Transverse colon (tissue), 4 donors: Measurements from ENCODE around the gene SPIRE1.

Source experiments
- EP300 ChIP-seq: sonication (generic); formaldehyde crosslinking; IDR thresholded peaks from one replicate; pipeline ENCODE4 v1.6.1; 2017; ENCODE audit warnings: antibody characterized with exemption, low read depth
- POLR2A ChIP-seq: fragments of 450-650 bp; IDR thresholded peaks from one replicate; pipeline ENCODE4 v1.6.1; 2016; ENCODE audit warnings: antibody characterized with exemption, mild to moderate bottlenecking, moderate library complexity
- POLR2AphosphoS5 ChIP-seq, 3 donors: sonication (generic); formaldehyde crosslinking; IDR thresholded peaks; one replicate each; pipeline ENCODE4 v1.6.1; 2016; ENCODE audit warnings: antibody characterized with exemption in 3 of 3
- TF ChIP-seq, protein P1 (sequence below), 5 experiments: fragments of 200-600 bp in 3 of 5; fragments of 450-650 bp in 2 of 5; sonication (generic) in 3 of 5; IDR thresholded peaks; 1 replicate in 2 of 5; 2 replicates in 3 of 5; pipeline ENCODE4 v1.5.1; 2016 to 2017; ENCODE audit warnings: antibody characterized with exemption in 5 of 5, inconsistent platforms in 3 of 5, mild to moderate bottlenecking in 2 of 5, moderate library complexity in 1 of 5

DNA sequence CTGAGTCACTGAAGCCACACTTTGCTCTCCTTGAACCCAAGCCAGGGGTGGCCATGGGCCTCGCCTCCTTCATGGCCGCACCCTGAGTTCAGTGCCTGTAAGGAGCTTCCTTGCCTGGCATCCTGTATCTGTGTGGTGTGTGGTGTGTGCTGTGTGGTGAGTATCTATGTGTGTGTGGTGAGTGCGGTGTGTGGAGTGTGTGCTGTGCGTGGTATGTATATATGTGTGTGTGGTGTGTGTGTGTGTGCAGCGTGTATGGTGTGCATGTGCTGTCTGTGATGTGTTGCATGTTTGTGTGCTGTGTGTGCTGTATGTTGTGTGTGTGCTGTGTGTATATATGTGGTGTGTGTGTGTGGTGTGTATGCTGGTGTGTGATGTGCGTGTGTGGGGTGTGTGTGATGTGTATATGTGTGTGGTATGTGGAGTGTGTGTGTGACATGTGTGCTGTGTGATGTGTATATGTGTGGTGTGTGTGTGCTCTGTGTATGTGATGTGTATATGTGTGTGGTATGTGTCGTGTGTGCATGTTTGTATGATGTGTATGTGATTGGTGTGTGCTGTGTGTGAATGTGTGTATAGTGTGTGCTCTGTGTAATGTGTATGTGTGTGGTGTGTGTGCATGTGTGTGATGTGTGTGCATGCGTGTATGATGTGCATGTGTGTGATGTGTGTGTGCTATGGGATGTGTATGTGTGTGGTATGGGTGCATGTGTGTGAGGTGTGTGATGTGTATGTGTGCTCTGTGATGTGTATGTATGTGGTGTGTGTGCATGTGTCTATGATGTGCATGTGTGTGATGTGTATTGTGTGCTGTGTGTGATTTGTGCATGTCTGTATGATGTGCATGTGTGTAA lies 227.5 kb downstream of the SPIRE1 start:
- TF ChIP-seq, protein P1, sequence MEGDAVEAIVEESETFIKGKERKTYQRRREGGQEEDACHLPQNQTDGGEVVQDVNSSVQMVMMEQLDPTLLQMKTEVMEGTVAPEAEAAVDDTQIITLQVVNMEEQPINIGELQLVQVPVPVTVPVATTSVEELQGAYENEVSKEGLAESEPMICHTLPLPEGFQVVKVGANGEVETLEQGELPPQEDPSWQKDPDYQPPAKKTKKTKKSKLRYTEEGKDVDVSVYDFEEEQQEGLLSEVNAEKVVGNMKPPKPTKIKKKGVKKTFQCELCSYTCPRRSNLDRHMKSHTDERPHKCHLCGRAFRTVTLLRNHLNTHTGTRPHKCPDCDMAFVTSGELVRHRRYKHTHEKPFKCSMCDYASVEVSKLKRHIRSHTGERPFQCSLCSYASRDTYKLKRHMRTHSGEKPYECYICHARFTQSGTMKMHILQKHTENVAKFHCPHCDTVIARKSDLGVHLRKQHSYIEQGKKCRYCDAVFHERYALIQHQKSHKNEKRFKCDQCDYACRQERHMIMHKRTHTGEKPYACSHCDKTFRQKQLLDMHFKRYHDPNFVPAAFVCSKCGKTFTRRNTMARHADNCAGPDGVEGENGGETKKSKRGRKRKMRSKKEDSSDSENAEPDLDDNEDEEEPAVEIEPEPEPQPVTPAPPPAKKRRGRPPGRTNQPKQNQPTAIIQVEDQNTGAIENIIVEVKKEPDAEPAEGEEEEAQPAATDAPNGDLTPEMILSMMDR (IDR thresholded peaks at IDR 0.05) = no peak
- TF ChIP-seq POLR2AphosphoS5 (IDR thresholded peaks at IDR 0.05) = no peak
- TF ChIP-seq EP300 = no peak
- no peak for TF ChIP-seq POLR2A
